SJCRH30 (cell line): Measurements from ENCODE around the gene PAN3. TPM values are rescaled to one million over a fixed set of nuclear protein-coding genes. Genes with fewer than 3 reads are reported as not detected.

Experiments used
- DNase-seq, 2 experiments: peaks; one replicate each; pipeline ENCODE4 v3.0.0-alpha.2; 2015 to 2020
- H3K27ac ChIP-seq: fragments of 250-450 bp; sonication (Bioruptor Pico); 2 replicates; pipeline ENCODE4 v1.5.1; 2020; ENCODE audit warnings: mild to moderate bottlenecking, moderate library complexity
- H3K27me3 ChIP-seq: fragments of 250-450 bp; sonication (Bioruptor Pico); 2 replicates; pipeline ENCODE4 v1.5.1; 2020; ENCODE audit warnings: mild to moderate bottlenecking, moderate library complexity
- H3K36me3 ChIP-seq: fragments of 250-450 bp; sonication (Bioruptor Pico); 2 replicates; pipeline ENCODE4 v1.5.1; 2020; ENCODE audit warnings: mild to moderate bottlenecking, moderate library complexity
- H3K4me1 ChIP-seq: fragments of 250-450 bp; sonication (Bioruptor Pico); 2 replicates; pipeline ENCODE4 v1.5.1; 2020; ENCODE audit warnings: mild to moderate bottlenecking, moderate library complexity
- H3K4me3 ChIP-seq: fragments of 250-450 bp; sonication (Bioruptor Pico); 2 replicates; pipeline ENCODE4 v1.5.1; 2020; ENCODE audit warnings: mild to moderate bottlenecking, moderate library complexity
- H3K9me3 ChIP-seq: fragments of 250-450 bp; sonication (Bioruptor Pico); replicated peaks from 2 replicates; pipeline ENCODE4 v1.5.1; 2020; ENCODE audit warnings: mild to moderate bottlenecking, moderate library complexity
- total RNA-seq: library from RNA; depleted of rRNA; stranded (reverse); fragments of >200 nt; shearing (Covaris generic); gene quantifications from 2 replicates; pipeline ENCODE4 v1.2.3, GENCODE V29; 2014

PAN3 gene
- total RNA-seq, 1 experiment from 2014 or later, result 33.4 TPM

DNA sequence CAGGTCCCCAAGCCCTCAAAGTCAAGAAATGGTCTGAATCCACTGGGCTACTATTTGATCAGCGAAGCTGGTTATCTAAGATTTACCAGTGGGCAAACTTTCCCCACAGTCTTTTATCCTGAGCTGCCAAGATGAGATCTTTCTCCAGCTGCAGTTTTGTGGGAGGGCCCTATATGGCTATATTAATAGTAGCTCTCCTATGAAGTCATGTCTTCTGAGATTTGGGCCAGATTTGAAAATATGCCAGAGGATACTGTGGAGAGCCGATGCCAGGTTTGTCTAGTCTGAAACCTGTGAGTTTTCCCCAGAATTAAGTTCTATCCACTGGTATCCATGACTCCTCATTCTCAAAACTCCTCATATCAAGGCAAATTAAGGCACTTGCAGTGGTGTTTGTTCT, 183.4 kb downstream of the PAN3 start:
- Histone ChIP-seq H3K36me3 (no peaks in the 10 kb centered on the region), H3K27ac (no peak overlapping the region), H3K4me1 (peaks cover 39% of the 10 kb centered on the region), H3K9me3 (no peaks in the 10 kb centered on the region), H3K4me3 (no peak overlapping the region), H3K27me3 (no peaks in the 10 kb centered on the region)
- peak in 1 of 2 experiments; percentile 54 for DNase-seq

DNA sequence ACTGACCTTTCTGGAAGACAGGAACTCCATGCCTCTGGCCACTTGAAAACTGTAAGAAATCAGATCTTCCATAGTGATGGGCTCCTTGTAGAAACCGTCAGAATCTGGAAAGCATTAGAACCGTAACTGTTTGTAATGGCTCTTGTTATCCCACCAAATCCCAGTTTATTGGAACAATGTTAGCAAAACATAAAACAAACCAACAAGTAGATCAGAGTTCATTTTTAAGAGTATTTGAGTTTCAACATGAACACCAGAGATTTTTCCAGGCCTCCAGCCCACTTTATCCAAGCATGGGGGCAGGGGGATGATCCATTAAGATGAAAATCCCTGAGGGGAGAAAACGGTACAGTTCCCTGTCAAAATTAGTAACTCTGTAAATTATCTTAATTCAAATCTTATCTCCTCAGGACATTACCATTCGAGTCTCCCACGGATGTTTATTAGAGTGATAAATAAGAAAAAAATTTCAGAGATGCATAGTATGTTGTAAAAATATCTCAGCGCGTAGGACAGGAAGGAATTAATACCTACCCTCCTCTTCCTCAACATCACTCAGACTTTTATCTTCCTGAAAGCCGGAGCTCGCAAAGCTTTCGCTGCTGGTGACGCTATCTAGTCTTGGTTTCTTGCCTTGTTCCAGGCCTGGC, 184.0 kb downstream of the PAN3 start:
- Histone ChIP-seq H3K9me3 (no peaks in the 10 kb centered on the region), H3K27ac (no peak overlapping the region), H3K4me3 (no peak overlapping the region), H3K36me3 (no peaks in the 10 kb centered on the region), H3K27me3 (no peaks in the 10 kb centered on the region), H3K4me1 (peaks cover 38% of the 10 kb centered on the region)
- DNase-seq, result no peak

DNA sequence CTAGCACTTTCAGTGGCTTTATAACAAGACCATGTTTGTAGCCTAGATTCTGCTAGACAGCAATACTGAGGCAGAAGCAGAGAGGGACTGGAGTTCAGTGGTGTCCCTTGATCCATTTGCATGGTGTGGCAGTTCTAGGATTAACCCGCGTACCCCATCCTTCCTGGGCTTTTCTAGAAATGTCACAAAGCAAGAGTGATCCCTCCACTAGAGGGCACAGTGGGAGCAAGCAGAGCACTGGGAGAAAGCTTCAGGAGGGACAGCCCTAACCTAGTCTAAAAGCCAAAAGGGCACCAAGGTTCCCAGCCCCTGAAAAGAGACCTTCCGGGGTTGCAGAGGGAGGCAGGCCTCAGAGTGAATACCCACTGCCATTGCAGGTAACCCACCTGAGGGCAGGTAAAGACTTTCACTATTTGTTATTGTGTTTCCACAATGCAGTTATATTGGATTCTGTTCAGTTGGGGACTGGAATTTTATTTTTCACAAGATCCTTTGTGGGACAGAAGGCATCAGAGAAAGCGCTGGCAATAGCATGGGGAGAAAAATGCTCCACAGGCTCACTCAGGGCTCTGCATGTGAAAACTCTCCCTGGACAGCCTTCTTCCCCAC, 185.9 kb downstream of the PAN3 start:
- Histone ChIP-seq H3K27ac (no peak overlapping the region), H3K27me3 (no peaks in the 10 kb centered on the region), H3K4me1 (peaks cover 21% of the 10 kb centered on the region), H3K9me3 (no peaks in the 10 kb centered on the region), H3K4me3 (no peak overlapping the region), H3K36me3 (no peaks in the 10 kb centered on the region)
- DNase-seq, result peak; percentile 71 to 84

DNA sequence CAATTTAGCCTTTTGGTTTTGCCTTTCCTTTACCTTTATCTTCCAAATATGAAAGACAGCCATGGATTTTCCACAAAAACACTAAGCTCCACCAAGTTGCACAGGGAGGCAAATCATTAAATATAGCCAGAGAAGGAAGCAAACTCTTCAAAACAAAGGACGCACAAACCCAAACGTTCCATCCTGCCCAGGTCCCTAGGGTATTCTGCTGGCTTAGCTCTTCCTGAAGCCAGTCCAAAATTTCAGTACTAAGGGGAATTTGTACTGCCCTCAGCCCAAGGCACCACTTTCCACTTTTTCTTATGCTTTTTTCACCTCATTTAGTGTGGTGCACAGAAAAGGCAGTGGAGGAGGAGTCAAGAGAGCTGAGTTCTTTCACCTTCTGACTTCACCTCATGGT, 186.7 kb downstream of the PAN3 start:
- no peak overlapping the region for H3K4me3 ChIP-seq
- no peaks in the 10 kb centered on the region for H3K36me3 ChIP-seq
- H3K4me1 ChIP-seq, result peaks cover 18% of the 10 kb centered on the region
- no peak for DNase-seq
- H3K27me3 ChIP-seq, result no peaks in the 10 kb centered on the region
- no peak overlapping the region for H3K27ac ChIP-seq
- no peaks in the 10 kb centered on the region for H3K9me3 ChIP-seq

DNA sequence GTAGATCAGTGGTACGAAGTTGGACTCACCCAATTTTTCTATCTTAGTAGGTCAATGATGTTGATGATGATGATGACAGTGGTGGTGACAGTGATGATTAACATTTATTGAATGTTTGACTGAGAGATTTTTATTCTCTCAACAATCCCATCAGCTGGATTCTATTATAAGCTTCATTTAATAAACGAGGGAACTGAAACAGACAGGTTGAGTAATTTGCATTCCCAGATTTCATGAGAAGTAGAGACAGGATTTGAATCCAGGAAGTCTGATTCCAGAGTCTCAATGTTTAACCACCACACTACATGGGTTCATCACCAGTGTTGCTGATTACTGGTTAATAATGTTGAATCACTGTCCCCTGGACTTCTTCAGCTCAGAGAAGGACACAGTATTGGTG, 187.7 kb downstream of the PAN3 start:
- peaks cover 12% of the 10 kb centered on the region for H3K4me1 ChIP-seq
- no peak overlapping the region for H3K27ac ChIP-seq
- H3K4me3 ChIP-seq, result no peak overlapping the region
- H3K36me3 ChIP-seq, result no peaks in the 10 kb centered on the region
- no peak for DNase-seq
- no peaks in the 10 kb centered on the region for H3K9me3 ChIP-seq
- no peaks in the 10 kb centered on the region for H3K27me3 ChIP-seq

DNA sequence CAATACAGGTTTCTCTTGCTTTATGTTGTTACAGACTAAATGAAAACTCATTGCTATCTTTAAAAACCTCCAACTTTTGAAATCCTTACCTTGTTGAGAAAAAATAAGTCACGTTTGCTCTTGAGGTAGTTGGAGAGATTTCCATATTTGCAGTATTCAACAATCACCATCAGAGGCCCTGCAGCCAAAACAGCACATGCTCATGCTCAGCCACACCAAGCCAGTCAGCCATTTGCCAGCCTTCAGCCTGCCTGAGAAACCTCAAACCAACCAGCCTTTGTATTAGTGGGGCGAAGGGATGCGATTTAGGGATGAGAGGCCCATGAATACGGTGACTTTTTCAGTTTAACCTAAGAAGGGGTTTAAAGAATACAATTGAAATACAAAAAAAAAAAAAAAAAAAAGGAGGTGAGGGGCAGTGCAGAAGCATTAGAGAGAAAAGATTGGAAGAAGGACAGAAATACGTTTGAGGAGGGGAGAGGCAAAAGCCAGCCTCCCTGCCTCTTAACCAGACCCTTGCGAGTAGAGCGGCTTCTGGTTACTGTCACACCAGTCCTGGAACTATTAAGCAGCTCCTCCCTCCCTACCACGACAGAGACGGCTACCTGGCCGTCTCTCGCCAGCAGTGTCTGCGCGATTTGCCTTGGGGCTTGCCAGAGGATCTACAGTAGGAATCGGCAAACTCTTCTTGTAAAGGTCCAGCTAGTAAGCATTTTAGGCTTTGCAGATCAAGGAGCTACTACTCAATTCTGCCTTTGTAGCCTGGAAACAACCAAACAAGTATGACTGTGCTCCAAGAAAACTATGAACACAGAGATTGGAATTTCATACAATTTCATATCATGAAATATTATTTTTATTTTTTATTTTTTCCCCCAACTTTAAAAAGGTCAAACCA, 189.3 kb downstream of the PAN3 start:
- no peak for DNase-seq
- Histone ChIP-seq H3K36me3 (no peaks in the 10 kb centered on the region), H3K27me3 (no peaks in the 10 kb centered on the region), H3K27ac (no peak overlapping the region), H3K4me3 (no peak overlapping the region), H3K9me3 (no peaks in the 10 kb centered on the region), H3K4me1 (no peaks in the 10 kb centered on the region)

DNA sequence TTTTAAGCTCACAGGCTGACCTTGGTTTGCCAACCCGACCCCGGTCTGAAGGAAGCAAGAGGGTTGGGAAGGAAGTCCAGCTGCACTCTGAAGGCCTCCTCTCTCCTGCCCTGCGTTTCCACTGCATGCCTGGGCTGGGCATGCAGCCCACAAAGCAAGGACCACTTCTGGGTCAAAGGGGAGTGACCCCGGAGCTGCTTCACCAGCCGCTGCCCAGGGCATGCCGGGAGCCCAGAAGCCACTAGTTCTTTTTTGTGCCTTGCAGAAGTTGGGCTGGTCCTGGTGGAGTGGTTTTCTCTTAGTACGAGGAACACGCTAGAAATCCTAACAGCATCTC, 189.9 kb downstream of the PAN3 start:
- no peaks in the 10 kb centered on the region for H3K36me3 ChIP-seq
- DNase-seq, result no peak
- H3K9me3 ChIP-seq, result no peaks in the 10 kb centered on the region
- H3K4me3 ChIP-seq, result no peak overlapping the region
- no peak overlapping the region for H3K27ac ChIP-seq
- no peaks in the 10 kb centered on the region for H3K27me3 ChIP-seq
- H3K4me1 ChIP-seq, result no peaks in the 10 kb centered on the region

DNA sequence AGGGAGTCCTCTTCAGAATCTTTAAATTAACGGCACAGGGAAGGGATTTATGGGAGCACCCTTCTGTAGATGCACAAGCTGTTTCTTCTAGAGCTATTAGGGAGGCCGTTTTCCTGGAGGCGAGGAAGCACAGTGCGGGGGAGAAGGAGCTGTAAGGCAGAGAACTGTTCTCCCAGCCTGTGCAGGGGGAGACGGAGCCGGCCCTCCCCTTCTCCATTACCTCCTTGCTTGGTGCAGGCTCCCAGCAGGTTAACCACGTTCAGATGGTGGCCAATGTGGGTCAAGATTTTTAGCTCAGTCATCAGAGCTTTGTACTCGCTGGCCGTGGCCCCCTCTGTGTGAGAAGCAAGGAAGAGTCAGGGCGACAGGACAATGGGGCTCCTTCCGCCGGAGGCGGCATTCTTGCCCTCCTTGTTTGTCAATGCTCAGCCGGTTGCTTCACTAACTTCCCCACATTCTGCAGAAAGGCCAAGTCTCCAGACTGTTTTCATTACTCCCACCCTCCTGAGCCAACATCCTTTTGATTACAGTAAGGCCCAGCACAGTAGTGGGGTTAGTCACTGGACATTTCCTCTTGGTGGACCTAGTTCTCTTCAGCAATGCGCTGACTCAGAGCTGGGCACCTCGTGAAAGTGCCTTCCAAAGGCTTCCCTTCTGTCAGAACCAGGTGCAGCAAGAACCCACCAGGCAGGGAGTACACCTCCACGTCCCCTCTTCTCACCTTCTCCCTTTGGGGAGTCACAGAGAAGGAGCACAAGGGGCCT, 191.2 kb downstream of the PAN3 start:
- Histone ChIP-seq H3K27ac (no peak overlapping the region), H3K36me3 (no peaks in the 10 kb centered on the region), H3K4me3 (no peak overlapping the region), H3K9me3 (no peaks in the 10 kb centered on the region), H3K27me3 (no peaks in the 10 kb centered on the region), H3K4me1 (no peaks in the 10 kb centered on the region)
- DNase-seq, result no peak

DNA sequence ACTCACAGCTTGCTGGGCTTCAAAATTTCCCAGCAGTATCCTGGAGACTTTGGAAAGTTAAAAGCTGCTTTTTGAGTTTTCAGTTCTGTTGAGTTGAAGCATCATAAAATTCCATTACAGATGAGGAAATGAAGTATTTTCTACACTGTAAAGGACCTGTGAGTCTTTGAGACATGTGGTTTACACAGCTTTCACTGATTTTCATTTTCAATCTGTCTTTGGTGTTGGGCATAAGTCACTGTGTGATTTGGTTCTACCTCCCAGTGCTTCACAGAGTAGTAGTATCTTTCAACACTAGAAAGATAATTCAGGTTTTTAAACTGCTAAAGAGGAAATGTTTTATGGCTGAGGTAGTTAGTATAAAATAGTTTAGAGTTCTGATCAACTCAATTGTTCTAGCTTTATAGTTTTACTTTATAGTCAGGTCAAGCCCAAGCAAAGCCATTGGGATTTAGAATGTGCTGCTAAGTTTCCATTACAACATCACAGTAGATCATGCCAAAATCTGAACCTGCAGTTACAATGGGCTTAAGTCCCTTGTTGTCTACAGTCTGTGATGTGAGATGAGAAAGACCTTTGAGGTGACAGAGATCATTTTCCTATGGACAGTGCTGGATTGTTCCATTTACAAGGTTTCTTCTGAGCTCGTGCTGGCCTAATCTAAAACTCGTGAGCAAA, 195.0 kb downstream of the PAN3 start:
- no peaks in the 10 kb centered on the region for H3K36me3 ChIP-seq
- H3K27me3 ChIP-seq, result no peaks in the 10 kb centered on the region
- 0 out of 2 replicates have a peak, but pooled peaks cover 2% of the 10 kb centered on the region for H3K9me3 ChIP-seq
- H3K27ac ChIP-seq, result no peak overlapping the region
- no peak for DNase-seq
- no peak overlapping the region for H3K4me3 ChIP-seq
- peaks cover 5% of the 10 kb centered on the region for H3K4me1 ChIP-seq

DNA sequence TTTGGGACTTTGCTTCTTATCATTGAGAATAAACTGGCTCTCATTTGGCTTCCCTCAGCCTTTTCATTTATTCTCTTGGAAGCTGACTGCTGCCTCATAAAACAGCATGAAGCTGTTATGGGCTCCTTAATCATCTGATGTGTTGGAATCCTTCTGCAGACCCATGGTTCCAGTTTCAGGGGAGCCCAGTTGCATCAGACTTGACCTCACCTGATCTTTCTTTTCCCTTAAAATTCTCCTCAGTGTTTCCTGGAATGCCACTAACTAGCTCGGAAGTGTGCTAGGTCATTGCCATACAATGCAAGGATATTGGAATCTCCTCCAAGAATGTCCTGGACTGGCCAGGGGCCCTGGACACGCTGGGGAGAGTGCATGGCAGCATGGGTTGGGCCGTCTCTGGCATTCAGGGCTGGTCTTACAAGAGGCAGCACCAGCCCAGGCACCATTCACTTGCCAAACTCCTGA, 197.9 kb downstream of the PAN3 start:
- Histone ChIP-seq H3K4me1 (peaks cover 7% of the 10 kb centered on the region), H3K27ac (no peak overlapping the region), H3K36me3 (no peaks in the 10 kb centered on the region), H3K27me3 (no peaks in the 10 kb centered on the region), H3K4me3 (no peak overlapping the region), H3K9me3 (0 out of 2 replicates have a peak, but pooled peaks cover 2% of the 10 kb centered on the region)
- no peak for DNase-seq

DNA sequence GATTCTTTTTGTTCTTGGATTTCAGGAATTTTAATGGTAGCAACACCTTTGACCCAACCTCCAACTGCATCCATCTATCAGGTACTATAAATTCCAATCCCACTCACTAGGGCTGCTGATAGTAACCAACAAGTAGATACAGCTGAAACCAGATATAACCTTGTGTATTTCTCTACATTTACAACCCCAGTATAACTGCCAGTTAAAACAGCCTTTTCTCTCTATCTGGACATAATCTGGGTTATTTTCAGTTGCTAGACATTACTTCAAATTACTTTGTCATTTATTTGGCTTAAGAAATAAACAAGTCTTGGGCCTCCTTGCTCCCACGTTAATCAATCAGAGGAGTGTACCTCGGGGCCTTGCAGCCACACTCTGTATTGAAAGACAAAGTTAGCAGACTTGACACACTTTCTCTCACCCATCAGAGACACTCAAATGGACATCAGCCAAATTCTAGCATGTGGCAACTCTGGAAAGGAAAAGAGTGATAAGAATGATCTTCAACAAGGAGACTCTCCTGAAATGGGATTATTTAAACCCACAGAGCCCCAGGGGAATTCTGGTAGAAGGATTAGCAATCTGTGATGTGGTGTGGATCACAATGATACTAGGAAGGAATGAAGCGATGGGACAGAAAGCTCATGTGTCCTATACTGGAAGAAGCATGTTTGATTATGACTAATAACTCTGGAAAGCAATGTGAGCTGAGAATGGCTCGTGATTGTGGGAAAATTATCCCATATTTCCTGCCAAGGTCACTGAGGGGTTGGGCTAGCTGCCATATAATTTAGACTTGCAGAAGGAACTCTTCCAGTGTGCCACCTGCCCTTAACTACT, 199.0 kb downstream of the PAN3 start:
- DNase-seq, result peak in 1 of 2 experiments; percentile 63
- Histone ChIP-seq H3K4me1 (peaks cover 7% of the 10 kb centered on the region), H3K4me3 (no peak overlapping the region), H3K36me3 (no peaks in the 10 kb centered on the region), H3K27me3 (no peaks in the 10 kb centered on the region), H3K27ac (no peak overlapping the region), H3K9me3 (0 out of 2 replicates have a peak, but pooled peaks cover 2% of the 10 kb centered on the region)

DNA sequence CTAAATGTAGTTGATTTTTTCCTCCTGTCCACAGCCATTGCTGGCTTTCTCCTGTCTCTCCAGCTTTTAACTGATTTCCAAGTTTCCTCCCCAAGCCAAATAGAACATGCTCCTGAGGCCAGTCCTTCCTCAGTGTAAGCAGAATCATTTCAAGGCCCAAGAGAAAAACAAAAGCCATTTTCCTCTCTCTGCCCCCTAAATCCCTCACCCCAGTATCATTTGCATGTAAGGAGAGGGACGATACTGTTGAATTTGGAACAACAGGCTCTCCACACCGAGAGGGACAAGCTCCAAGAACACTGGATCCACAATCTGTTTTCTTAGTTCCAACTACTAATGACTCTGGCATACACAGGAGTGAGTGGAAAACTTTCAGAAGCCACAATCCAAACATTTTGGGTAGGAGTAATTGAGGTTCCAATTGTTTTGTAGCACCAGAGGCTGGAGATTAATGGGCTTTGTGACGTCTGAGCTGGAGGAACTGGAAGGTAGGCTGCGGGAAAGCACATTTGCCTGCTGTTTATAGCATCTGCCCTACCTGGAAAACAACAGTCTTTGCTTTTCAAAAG, 199.7 kb downstream of the PAN3 start:
- Histone ChIP-seq H3K9me3 (0 out of 2 replicates have a peak, but pooled peaks cover 2% of the 10 kb centered on the region), H3K4me3 (no peak overlapping the region), H3K36me3 (no peaks in the 10 kb centered on the region), H3K27ac (no peak overlapping the region), H3K27me3 (no peaks in the 10 kb centered on the region), H3K4me1 (peaks cover 7% of the 10 kb centered on the region)
- DNase-seq, result no peak

DNA sequence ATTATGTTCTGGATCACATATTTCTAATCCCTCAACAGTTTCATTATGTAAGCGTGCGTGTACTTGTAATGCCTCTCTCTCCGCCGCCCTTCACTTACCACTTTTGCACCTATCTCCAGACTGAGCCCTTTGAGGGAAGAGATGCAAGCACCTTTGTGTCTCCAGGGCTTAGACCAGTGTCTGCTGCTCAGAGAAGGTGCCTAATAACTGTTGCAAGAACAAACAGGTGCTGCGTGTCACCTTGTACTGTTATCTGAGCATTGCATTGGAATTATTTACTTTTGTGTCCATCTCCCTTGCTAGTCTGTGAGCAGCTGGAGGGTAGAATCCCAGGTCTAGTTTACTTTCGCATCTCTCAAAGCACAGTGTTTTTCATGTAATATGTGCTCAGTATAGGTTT, 200.4 kb downstream of the PAN3 start:
- no peaks in the 10 kb centered on the region for H3K36me3 ChIP-seq
- H3K4me1 ChIP-seq, result peaks cover 7% of the 10 kb centered on the region
- H3K9me3 ChIP-seq, result 0 out of 2 replicates have a peak, but pooled peaks cover 2% of the 10 kb centered on the region
- H3K4me3 ChIP-seq, result no peak overlapping the region
- H3K27me3 ChIP-seq, result no peaks in the 10 kb centered on the region
- no peak for DNase-seq
- H3K27ac ChIP-seq, result no peak overlapping the region
